HG03457 (cell line): ENCODE results near the gene DNAL4.
"Not testable (repeated sequence)": the region's sequence is repeated elsewhere in the genome, so short reads cannot be mapped to it uniquely, and the experiment has no call there.

ENCODE experiments used
- ATAC-seq: cut with Tn5 transposase; IDR thresholded peaks from one replicate; pipeline ENCODE4 v1.9.1; 2021; ENCODE audit warnings: moderate number of reproducible peaks; ENCODE audit not compliant: unreplicated experiment

The DNAL4 gene

DNA sequence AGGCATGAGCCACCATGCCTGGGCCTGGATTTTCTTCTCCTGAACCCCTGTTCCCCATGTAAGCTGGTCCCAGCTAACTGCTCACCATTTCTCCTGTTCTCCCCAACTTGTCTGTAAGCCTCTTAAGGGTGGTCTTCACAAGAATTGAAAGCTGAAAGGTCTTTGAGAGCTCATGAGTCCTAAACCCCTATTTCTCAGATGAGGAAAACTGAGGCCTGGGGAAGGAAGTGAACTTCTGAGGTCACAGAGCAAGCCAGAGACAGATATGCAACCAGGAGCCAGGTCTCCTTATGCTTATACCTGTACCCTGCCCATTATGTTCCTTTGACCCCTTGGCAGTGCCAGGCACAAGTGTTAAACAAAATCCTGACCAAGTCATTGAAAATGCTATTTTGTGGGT is 33.6 kb upstream of the DNAL4 start:
- ATAC-seq = no peak

DNA sequence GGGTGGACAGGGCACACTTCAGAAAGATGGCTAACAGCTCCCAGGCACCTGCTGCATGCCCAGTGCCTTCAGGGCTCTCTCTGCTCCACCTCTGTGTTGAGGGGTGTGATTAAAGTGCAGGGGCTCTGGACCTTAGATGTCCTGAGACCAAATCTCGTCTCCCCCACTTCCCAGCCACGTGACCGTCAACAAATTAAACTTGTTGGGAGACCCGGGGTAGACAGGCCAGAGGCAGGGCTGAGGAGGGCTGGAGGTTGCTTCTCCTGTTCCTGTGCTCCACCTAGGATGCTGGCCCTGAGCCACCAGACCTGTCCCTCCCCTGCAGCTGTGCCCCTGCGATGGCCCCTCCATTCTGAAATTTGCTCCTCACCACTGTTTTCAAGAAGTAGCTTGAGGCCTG is 32.9 kb upstream of the DNAL4 start:
- ATAC-seq = no peak

GRCh38 chr22:38826386-38826785 is 32.4 kb upstream of the DNAL4 start:
- no peak for ATAC-seq

- no peak for ATAC-seq
Observed at GRCh38 chr22:38824585-38824984, 30.6 kb upstream of the DNAL4 start.

GRCh38 chr22:38823637-38824036 is 29.7 kb upstream of the DNAL4 start:
- ATAC-seq = no peak

GRCh38 chr22:38823076-38823475 is 29.1 kb upstream of the DNAL4 start:
- ATAC-seq = no peak

- ATAC-seq = no peak
Observed at GRCh38 chr22:38820020-38820419, 26.1 kb upstream of the DNAL4 start.

DNA sequence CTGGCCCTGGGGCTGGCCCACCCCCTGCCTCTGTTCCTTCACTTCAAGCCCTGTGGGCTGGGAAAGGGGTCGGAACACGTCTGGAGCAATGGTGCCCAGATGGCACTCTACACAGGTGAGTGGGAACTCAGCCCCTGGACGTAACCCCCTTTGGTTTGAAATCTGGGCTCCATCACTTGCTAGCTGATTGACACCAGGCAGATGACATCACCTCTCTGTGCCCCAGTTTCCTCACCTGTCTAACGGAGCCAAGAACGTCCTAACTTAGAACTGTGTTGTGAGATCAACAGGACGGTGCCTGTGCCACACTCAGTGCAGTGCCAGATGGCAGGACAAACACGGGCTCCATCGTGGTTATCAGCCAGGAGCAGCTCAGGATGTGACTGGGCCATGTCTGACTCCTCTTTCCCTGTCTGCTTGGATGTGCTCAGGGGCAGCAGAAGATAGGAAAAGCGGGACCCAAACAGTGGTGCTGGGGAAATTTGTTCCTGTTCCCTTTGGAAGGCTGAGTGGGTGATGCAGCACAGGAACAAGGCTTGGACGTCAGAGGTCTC is 25.5 kb upstream of the DNAL4 start:
- no peak for ATAC-seq

- ATAC-seq = no peak
Observed at GRCh38 chr22:38817196-38817595, 23.3 kb upstream of the DNAL4 start.

DNA sequence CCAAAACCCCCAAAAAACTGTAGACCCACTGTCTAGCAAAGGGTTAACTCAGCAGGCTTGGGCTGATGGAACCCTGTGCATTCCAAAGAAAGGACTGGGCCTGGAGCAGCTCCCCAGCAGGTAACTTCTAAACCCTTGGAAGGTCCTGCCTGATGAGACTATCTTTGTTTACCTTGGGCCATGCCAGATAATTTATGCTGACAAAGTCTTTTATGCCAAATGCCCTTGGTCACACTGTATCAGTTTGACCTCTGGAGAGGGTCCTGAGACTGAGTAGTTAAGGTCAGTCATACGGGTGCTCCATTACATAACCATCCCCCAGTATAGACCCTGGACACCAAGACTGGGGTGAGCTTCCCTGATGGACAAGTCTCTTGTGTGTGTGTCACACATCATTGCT is 21.9 kb upstream of the DNAL4 start:
- ATAC-seq = no peak

DNA sequence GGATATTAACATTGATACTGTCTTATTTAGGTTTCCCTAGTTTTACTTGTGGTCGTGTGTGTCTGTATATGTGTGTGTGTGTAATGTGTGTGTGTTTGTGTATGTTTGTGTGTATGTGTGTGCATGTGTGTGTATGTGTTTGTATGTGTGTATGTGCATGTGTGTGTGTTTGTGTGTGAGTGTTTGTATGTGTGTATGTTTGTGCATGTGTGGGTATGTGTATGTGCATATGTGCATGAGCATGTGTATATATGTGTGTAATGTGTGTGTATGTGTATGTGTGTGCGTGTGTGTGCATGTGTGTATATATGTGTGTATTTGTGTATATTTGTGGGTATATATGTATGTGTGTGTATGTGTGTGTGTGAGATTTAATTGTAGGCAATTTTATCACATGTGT is 17.3 kb upstream of the DNAL4 start:
- ATAC-seq = no peak

GRCh38 chr22:38805041-38805593 is 11.2 kb upstream of the DNAL4 start:
- ATAC-seq = not testable (repeated sequence)

- no peak for ATAC-seq
Observed at GRCh38 chr22:38802671-38803121, 8.8 kb upstream of the DNAL4 start.

GRCh38 chr22:38799265-38800002 is 5.5 kb upstream of the DNAL4 start:
- ATAC-seq = no peak

DNA sequence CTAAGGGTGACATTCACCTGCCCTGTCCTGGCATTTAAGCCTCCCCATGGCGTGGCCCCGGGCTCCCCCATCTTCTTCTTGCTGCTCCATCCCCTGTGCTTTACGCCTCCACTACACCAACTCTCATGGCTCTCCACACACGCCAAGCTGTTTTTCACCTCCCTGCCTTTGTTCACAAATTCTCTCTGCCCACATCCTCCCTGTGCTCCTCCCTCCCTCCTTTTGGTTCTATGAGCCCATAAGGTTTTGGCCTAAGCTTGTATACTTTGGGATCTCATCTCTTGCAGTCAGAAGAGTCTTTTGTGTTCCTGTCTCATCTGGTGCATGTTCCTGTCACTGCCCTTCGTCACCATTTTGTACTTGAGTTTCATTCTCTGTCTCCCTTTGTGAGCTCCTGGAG is 4.6 kb upstream of the DNAL4 start:
- no peak for ATAC-seq

DNA sequence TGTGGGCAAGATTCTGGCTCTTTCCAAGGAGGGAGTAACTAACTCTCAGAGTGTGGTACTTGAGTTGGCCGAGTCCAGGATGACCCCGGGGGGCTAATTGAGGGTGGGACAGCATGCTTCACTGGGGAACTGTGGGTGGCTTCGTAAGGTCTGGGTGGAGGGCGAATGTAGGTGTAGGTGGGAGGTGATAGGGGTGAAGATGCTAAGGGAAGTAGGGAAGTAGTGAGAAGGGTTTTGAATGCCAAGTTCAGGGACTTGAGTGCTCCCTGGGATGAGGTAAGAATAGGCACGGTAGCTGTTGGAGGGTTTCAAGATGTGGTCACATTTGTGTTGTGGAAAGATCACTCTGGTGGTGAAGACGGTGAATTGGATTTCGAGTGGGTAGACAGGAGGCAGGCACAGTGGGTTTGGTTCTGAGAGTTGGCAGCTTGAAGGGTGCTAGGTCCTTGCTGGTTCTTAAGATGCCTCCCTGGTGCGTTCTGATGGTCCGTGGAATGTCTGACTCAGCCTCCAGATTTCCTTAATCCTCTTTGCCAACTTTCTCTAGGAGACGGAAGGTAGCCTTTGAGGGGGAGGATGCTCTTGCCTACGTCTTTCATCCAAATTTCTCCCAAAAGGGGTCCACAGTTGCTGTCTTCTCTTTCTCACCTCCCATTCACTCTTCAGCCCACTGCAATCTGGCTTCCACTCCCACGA is 2.5 kb upstream of the DNAL4 start:
- no peak for ATAC-seq

DNA sequence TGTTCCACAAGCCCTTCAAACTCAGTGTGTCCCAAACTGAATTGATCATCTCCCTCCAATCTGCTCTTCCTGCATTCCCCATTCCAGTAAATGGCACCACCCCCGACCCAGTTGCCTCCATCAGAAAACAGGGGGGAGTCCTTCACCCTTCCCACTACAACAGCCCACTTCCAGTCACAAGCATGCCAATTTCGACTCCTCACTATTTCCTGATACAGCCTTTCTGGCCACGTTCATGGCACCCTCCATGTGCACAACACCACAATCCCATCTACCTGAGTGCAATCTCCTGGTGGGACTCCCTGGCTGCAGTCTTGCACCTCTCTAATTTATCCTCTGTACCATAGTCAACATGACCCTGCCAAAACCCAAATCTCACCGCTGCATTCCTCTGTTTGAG is 1.6 kb upstream of the DNAL4 start:
- ATAC-seq = no peak

DNA sequence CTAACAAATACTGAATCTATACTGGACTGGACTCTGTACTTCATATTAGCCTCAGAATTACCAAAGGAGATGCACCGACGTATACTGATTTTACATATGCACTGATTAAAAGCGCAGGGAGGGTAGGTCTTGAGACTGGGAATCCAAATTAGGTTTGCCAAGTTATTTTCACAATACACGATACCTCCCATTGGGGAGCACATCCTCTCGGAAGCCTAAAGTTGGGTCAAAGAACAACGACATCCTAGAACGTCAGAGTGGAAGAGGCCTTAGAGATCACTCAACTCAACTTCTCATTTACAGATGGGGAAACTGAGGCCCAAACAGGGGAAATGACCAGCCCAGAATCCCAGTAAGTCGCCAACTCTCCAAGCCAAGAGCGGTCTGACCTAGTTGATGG is 626 bp downstream of the DNAL4 start:
- no peak for ATAC-seq

DNA sequence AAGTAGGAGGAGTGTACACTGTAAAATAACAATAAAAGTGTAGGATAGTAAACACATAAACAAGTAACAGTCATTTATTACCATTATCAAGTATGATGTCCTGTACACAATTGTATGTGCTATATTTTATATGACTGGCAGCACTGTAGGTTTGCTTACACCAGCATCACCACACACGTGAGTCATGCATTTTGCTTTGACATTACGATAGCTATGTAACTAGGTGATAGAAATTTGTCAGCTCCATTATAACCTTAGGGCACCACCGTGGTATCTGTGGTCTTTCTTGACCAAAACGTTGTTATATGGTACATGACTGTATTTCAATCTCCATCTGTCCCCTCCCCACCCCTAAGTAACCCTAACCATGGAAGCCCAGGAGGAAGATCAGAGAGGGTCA is 1.1 kb downstream of the DNAL4 start:
- ATAC-seq = no peak

DNA sequence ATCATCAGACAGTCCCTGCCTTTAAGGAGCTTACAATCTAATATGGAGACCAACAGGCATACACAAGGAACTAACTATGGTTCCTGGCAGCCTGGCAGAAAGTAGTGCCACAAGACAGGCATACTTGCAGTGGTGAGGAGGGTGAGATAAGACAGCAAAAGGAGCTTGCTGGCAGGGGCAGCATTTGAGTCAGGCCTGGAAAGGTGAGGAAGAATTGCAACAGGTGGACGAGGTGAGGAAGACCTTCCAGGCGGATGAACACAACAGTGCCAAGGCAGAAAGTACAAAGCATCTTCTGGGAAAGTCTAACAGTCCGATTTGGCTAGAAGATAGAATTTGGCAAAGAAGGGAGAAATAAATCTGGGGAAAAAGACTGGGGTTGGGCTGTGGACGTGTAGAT is 4.3 kb downstream of the DNAL4 start:
- no peak for ATAC-seq

DNA sequence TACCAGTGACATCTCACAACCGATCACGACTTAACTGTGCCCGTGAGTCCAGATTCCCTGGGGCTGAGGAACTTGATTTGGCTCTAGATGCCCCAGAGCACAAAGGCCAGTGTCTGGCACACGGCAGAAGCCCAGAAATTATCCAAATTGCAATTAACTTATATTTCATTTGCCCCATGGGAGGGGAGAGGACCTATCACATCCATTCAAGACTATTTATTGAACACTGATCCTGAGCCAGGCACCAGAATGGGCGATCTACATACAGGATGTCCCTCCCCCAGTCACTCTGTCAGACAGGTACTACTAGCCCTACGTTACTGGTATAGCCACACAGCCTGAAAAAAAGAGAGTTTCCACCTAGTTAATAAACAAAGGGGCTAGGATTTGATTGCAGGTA is 5.1 kb downstream of the DNAL4 start:
- ATAC-seq = no peak
